Measurements from ENCODE around the gene RHOT1. TPM values are rescaled to one million over a fixed set of nuclear protein-coding genes. Genes with fewer than 3 reads are reported as not detected.
"Not testable (repeated sequence)": the region's sequence is repeated elsewhere in the genome, so short reads cannot be mapped to it uniquely, and the experiment has no call there.

The RHOT1 gene
- total RNA-seq, 2 experiments from 2014 or later, result 22.8 to 22.9 TPM

- peaks cover 54% of the 10 kb centered on the region for H3K27me3 Mint-ChIP-seq
- no peak overlapping the region for H3K4me3 Mint-ChIP-seq
- H3K36me3 Mint-ChIP-seq, result no peaks in the 10 kb centered on the region
- no peaks in the 10 kb centered on the region for H3K4me1 Mint-ChIP-seq
- no peak for DNase-seq
- no peaks in the 10 kb centered on the region for H3K9me3 Mint-ChIP-seq
- no peak overlapping the region for H3K27ac Mint-ChIP-seq
Measured at GRCh38 chr17:32261417-32261736, 119.1 kb downstream of the RHOT1 start.

DNA sequence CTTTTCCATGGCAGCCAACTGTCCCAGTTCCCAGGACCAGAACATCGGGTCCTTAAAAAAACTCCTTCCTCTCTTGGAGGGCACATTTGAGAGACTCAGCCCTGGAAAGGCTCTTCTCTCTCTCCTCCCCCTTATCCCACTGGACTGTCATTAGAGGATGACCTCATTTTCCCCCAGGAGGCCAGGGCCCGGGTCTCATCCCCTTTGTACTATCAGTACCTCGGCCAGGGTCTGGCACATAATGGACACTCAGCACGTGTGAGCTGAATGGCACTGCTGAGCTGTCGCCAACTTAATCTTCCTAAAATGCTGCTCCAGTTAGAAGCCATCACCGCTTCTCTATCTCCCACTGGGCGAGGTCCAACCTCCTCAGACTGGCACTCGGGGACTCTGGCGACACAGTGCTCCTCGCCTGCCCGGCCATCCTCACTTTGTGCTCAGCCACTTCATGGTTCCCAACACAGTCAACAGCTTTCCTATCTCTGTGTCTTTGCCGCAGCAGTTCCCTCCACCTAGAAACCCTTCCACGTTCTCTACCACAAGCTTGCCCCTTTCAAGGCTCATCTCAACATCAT, 119.7 kb downstream of the RHOT1 start:
- DNase-seq, result no peak
- H3K4me3 Mint-ChIP-seq, result no peak overlapping the region
- no peaks in the 10 kb centered on the region for H3K9me3 Mint-ChIP-seq
- no peak overlapping the region for H3K27ac Mint-ChIP-seq
- H3K4me1 Mint-ChIP-seq, result peaks cover 2% of the 10 kb centered on the region
- H3K36me3 Mint-ChIP-seq, result no peaks in the 10 kb centered on the region
- peaks cover 59% of the 10 kb centered on the region for H3K27me3 Mint-ChIP-seq

- H3K4me3 Mint-ChIP-seq, H3K9me3 Mint-ChIP-seq, H3K27ac Mint-ChIP-seq, H3K36me3 Mint-ChIP-seq, DNase-seq, H3K4me1 Mint-ChIP-seq: not testable (repeated sequence)
- H3K27me3 Mint-ChIP-seq, result peaks cover 65% of the 10 kb centered on the region
Measured at GRCh38 chr17:32263515-32263914, 121.2 kb downstream of the RHOT1 start.

GRCh38 chr17:32264140-32264799, 122.0 kb downstream of the RHOT1 start:
- no peak for DNase-seq
- Mint-ChIP-seq H3K9me3 (no peaks in the 10 kb centered on the region), H3K27me3 (peaks cover 70% of the 10 kb centered on the region), H3K36me3 (no peaks in the 10 kb centered on the region), H3K27ac (no peak overlapping the region), H3K4me3 (no peak overlapping the region), H3K4me1 (peaks cover 9% of the 10 kb centered on the region)

- H3K36me3 Mint-ChIP-seq, result no peaks in the 10 kb centered on the region
- peaks cover 71% of the 10 kb centered on the region for H3K27me3 Mint-ChIP-seq
- no peak overlapping the region for H3K4me3 Mint-ChIP-seq
- H3K4me1 Mint-ChIP-seq, result peaks cover 9% of the 10 kb centered on the region
- H3K9me3 Mint-ChIP-seq, result no peaks in the 10 kb centered on the region
- DNase-seq, result no peak
- H3K27ac Mint-ChIP-seq, result no peak overlapping the region
Measured at GRCh38 chr17:32264823-32265191, 122.5 kb downstream of the RHOT1 start.

- DNase-seq, result peak; percentile 41
- Mint-ChIP-seq H3K4me3 (peak within 1 kb of the TSS; percentile 65), H3K36me3 (no peaks in the 10 kb centered on the region), H3K27me3 (peaks cover 76% of the 10 kb centered on the region), H3K4me1 (peaks cover 9% of the 10 kb centered on the region), H3K27ac (no peak within 1 kb of the TSS), H3K9me3 (no peaks in the 10 kb centered on the region)
Measured at GRCh38 chr17:32265192-32265923, 123.1 kb downstream of the RHOT1 start, which contains the start of gene RHBDL3. Gene RHBDL3 (plus strand): TSS chr17:32265832. CDS start chr17:32266190, 358 bp downstream.

GRCh38 chr17:32266051-32266388, 123.7 kb downstream of the RHOT1 start:
- no peaks in the 10 kb centered on the region for H3K9me3 Mint-ChIP-seq
- no peak overlapping the region for H3K27ac Mint-ChIP-seq
- H3K4me1 Mint-ChIP-seq, result peaks cover 9% of the 10 kb centered on the region
- peaks cover 77% of the 10 kb centered on the region for H3K27me3 Mint-ChIP-seq
- no peak for DNase-seq
- H3K4me3 Mint-ChIP-seq, result no peak overlapping the region
- H3K36me3 Mint-ChIP-seq, result no peaks in the 10 kb centered on the region

- Mint-ChIP-seq H3K4me1 (peaks cover 9% of the 10 kb centered on the region), H3K9me3 (no peaks in the 10 kb centered on the region), H3K36me3 (no peaks in the 10 kb centered on the region), H3K27ac (no peak overlapping the region), H3K4me3 (peak overlapping the region; percentile 65), H3K27me3 (peaks cover 80% of the 10 kb centered on the region)
- DNase-seq, result peak; percentile 33
Measured at GRCh38 chr17:32266389-32267301, 124.3 kb downstream of the RHOT1 start.

GRCh38 chr17:32267690-32268205, 125.4 kb downstream of the RHOT1 start:
- peaks cover 79% of the 10 kb centered on the region for H3K27me3 Mint-ChIP-seq
- no peaks in the 10 kb centered on the region for H3K9me3 Mint-ChIP-seq
- H3K36me3 Mint-ChIP-seq, result no peaks in the 10 kb centered on the region
- H3K27ac Mint-ChIP-seq, result no peak overlapping the region
- H3K4me1 Mint-ChIP-seq, result peaks cover 9% of the 10 kb centered on the region
- no peak for DNase-seq
- peak overlapping the region; percentile 44 for H3K4me3 Mint-ChIP-seq

GRCh38 chr17:32268734-32269288, 126.5 kb downstream of the RHOT1 start:
- Mint-ChIP-seq H3K36me3 (no peaks in the 10 kb centered on the region), H3K9me3 (no peaks in the 10 kb centered on the region), H3K4me1 (peaks cover 9% of the 10 kb centered on the region), H3K27me3 (peaks cover 72% of the 10 kb centered on the region), H3K27ac (no peak overlapping the region), H3K4me3 (no peak overlapping the region)
- no peak for DNase-seq

DNA sequence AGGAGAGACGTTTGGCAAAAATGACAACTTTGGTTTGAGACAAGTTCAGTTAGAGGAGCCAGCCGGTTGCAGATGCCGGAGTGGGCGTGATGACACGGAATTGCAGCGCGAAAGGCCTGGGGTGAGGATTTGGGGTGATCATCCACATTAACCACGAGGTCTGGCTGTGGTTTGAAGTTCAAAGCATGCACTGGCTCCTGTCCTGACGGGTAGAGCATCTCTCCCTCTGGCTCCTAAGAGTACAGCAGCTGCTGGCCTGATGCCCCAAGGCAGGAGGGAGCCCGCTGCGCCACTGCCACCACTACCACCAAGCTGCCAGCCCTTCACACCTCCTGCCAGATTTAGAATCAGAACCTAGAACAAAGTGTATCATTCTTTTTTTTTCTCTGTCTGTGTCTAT, 127.1 kb downstream of the RHOT1 start:
- Mint-ChIP-seq H3K27me3 (peaks cover 71% of the 10 kb centered on the region), H3K9me3 (no peaks in the 10 kb centered on the region), H3K4me1 (peaks cover 9% of the 10 kb centered on the region), H3K4me3 (no peak overlapping the region), H3K27ac (no peak overlapping the region), H3K36me3 (no peaks in the 10 kb centered on the region)
- no peak for DNase-seq

GRCh38 chr17:32271844-32272243, 129.5 kb downstream of the RHOT1 start:
- Mint-ChIP-seq H3K36me3 (no peaks in the 10 kb centered on the region), H3K27ac (no peak overlapping the region), H3K4me3 (no peak overlapping the region), H3K27me3 (peaks cover 59% of the 10 kb centered on the region), H3K4me1 (peaks cover 9% of the 10 kb centered on the region), H3K9me3 (no peaks in the 10 kb centered on the region)
- no peak for DNase-seq

DNA sequence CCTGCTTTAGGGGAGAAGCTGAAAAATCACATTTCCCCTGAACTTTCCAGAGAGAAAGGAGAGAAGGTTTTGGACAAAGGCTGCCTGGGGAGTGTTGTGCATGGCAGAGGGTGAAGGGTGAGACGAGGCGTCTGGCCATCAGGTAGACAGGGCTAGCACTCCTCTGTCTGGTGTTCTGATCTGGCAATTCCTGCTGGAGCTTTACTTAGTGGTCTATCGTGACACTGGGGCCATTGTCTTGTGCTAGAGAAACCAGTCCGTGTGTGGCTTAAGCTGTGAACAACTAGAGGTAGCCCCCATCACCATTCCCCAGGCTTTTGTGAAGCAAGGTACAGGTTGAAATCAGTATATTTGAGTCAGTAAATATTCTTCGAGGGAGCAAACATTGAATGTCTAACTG, 131.8 kb downstream of the RHOT1 start:
- Mint-ChIP-seq H3K4me1 (no peaks in the 10 kb centered on the region), H3K27ac (no peak overlapping the region), H3K4me3 (no peak overlapping the region), H3K27me3 (peaks cover 37% of the 10 kb centered on the region), H3K9me3 (no peaks in the 10 kb centered on the region), H3K36me3 (no peaks in the 10 kb centered on the region)
- no peak for DNase-seq

DNA sequence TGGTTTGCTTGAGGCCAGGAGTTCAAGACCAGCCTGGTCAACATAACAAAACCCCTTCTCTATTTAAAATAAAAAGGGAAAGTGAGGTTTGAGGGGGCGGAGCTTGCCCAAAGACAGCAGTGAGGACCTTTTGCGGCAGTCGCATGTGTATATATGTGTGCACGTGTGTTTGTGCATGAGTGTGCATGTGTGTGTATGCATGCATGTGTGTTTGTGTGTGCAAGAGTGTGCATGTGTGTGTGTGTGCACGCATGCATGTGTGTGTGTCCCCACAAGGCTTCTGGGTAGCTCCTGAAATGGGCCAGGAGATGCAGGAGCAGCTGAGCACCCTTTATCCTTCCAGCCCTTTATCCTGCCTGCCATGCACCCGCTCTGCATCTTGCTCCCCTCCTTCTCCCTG, 132.3 kb downstream of the RHOT1 start:
- Mint-ChIP-seq H3K36me3 (no peaks in the 10 kb centered on the region), H3K9me3 (no peaks in the 10 kb centered on the region), H3K27me3 (peaks cover 31% of the 10 kb centered on the region), H3K27ac (no peak overlapping the region), H3K4me3 (no peak overlapping the region), H3K4me1 (no peaks in the 10 kb centered on the region)
- no peak for DNase-seq
